ENCODE data around the gene GUCY1A1.
A peak's percentile ranks its signal among the peaks of the same experiment; 100 is the strongest.

Gene GUCY1A1

GRCh38 chr4:155765149-155765548 lies 98.5 kb downstream of the GUCY1A1 start:
- no peak for TF ChIP-seq CTCF (IDR thresholded peaks at IDR 0.05; ENCODE audit: insufficient read depth, low read depth, low read length, missing control alignments)
- H3K4me3 ChIP-seq (ENCODE audit: low read depth, low read length) = no peak overlapping the region
- DNase-seq (ENCODE audit: low read depth) = no peak

DNA sequence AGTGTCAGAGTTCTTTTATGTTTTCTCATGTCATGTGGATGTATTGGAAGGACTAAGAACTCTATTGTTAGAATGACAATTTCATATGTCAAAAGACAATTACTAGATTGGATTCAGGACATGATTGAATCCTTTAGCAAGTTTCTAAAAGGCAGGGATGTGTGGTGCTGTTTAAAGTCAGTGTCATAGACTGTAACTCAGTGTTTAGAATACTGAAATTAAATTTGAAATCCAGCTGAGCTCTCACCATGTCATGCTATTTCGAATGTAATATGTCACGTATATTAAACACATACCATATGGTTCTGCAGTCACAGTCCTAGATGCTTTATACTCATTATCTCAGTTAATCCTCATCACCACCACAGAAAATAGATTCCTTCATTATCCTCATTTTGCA lies 100.0 kb downstream of the GUCY1A1 start:
- no peak for DNase-seq (ENCODE audit: low read depth)
- TF ChIP-seq CTCF (IDR thresholded peaks at IDR 0.05; ENCODE audit: insufficient read depth, low read depth, low read length, missing control alignments) = no peak
- no peak overlapping the region for H3K4me3 ChIP-seq (ENCODE audit: low read depth, low read length)

DNA sequence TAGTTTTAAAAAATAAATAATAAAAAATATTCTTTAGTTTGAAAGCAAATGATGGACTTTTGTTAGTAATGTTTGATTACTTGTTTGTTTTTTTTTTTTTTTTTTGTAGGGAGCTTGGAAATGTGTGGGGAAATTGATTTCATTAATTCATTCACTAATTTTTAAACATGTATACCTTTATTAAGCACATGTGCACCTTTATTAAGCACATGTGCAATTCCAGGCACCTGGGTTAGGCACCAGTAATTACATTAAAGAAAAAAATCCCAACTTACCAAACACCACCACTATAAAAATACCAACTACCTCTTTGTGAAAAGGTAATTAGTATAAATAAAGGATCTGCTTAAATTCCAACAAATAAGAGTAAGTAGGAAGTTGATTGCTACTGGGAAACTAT lies 101.7 kb downstream of the GUCY1A1 start:
- H3K4me3 ChIP-seq (ENCODE audit: low read depth, low read length) = no peak overlapping the region
- DNase-seq (ENCODE audit: low read depth) = no peak
- no peak for TF ChIP-seq CTCF (IDR thresholded peaks at IDR 0.05; ENCODE audit: insufficient read depth, low read depth, low read length, missing control alignments)

- TF ChIP-seq CTCF (IDR thresholded peaks at IDR 0.05; ENCODE audit: insufficient read depth, low read depth, low read length, missing control alignments) = no peak
- H3K4me3 ChIP-seq (ENCODE audit: low read depth, low read length) = no peak overlapping the region
- DNase-seq (ENCODE audit: low read depth) = peak; percentile 28
Measured at GRCh38 chr4:155769090-155769489, 102.4 kb downstream of the GUCY1A1 start.

DNA sequence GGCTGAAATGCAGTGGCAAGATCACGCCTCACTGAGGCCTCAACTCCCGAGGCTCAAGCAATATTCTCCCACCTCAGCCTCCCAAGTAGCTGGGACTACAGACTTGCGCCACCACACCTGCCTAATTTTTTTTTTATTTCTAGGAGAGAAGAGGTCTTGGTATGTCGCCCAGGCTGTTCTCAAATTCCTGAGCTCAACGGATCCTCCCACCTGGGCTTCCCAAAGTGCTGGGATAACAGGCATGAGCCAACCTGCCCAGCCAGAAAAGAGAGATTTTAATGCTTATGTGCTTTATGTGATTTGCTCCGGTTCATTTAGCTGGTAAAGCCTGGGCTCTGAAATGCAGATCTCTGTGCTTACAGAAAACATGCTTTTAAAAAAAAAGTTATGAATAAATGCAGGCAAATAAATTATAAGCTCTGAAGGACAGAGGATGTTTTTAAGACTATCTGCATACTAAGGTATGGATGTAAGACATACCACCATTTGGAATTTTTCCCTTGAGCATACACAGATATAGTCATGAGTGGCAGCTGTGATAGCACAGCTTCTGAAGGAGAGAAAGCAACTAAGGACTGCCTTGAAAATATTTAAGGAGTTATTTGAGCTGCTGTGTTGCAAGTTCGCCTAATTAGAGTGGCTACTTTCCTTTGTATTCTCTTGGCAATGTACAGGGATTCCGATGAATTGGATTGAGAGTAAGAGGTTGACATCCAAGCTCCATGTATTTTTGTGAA lies 106.0 kb downstream of the GUCY1A1 start:
- DNase-seq (ENCODE audit: low read depth) = no peak
- no peak for TF ChIP-seq CTCF (IDR thresholded peaks at IDR 0.05; ENCODE audit: insufficient read depth, low read depth, low read length, missing control alignments)
- H3K4me3 ChIP-seq (ENCODE audit: low read depth, low read length) = no peak overlapping the region

DNA sequence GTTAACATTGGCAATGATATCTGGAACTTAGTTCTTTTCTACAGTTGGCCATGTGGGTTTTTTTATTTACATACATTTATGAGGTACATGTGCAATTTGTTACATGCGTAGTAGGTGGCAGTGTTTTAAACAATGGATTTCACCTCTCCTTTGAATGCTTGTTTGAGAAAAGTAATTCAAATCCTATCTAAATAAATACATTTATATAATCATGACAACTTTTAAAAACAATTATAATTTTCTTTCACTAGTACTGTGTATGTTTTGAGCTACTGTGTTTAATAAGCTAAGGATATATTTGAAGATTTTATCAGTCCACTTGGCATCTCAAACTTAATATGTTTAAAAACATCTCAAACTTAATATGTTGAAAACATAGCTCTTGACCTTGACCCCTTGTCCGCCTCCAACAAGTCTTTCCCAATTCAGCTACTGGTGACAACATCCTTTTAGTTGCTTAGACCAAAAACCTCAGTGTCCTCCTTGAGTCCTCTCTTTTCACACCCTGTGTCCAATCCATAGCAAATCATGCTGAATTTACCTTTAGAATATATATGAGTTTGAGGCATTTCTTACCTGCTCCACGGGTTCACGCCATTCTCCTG lies 106.7 kb downstream of the GUCY1A1 start:
- TF ChIP-seq CTCF (IDR thresholded peaks at IDR 0.05; ENCODE audit: insufficient read depth, low read depth, low read length, missing control alignments) = no peak
- DNase-seq (ENCODE audit: low read depth) = no peak
- no peak overlapping the region for H3K4me3 ChIP-seq (ENCODE audit: low read depth, low read length)

- DNase-seq (ENCODE audit: low read depth) = no peak
- no peak for TF ChIP-seq CTCF (IDR thresholded peaks at IDR 0.05; ENCODE audit: insufficient read depth, low read depth, low read length, missing control alignments)
Measured at GRCh38 chr4:155774033-155774432, 107.4 kb downstream of the GUCY1A1 start.

More at GRCh38 chr4:155774033-155774432, 107.4 kb downstream of the GUCY1A1 start:
- no peak overlapping the region for H3K4me3 ChIP-seq (ENCODE audit: low read depth, low read length)

All from GM12865 (cell line).